ENCODE measurements around the gene POP4.
A peak's percentile ranks its signal among the peaks of the same experiment; 100 is the strongest.

The POP4 gene

GRCh38 chr19:29576761-29577648, 29.1 kb upstream of the POP4 start:
- no peak for DNase-seq (ENCODE audit: low read depth)

DNA sequence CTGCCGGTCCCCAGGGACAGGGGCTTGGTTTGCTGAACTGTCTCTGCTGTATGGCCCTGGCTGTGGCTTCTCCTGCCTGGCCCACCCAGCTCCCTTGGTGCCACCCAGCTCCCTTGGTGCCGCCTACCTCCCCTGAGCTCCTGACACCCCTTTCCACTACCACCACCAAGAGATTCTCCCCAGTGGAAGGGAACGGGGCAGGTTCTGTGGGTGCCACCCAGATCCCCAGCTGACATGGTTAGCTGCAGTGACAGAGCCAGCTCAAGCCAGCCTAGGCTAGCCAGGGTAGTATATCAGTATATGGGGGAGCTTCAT, 28.5 kb upstream of the POP4 start:
- no peak for DNase-seq (ENCODE audit: low read depth)

GRCh38 chr19:29578349-29578748, 27.7 kb upstream of the POP4 start:
- DNase-seq (ENCODE audit: low read depth) = no peak

DNA sequence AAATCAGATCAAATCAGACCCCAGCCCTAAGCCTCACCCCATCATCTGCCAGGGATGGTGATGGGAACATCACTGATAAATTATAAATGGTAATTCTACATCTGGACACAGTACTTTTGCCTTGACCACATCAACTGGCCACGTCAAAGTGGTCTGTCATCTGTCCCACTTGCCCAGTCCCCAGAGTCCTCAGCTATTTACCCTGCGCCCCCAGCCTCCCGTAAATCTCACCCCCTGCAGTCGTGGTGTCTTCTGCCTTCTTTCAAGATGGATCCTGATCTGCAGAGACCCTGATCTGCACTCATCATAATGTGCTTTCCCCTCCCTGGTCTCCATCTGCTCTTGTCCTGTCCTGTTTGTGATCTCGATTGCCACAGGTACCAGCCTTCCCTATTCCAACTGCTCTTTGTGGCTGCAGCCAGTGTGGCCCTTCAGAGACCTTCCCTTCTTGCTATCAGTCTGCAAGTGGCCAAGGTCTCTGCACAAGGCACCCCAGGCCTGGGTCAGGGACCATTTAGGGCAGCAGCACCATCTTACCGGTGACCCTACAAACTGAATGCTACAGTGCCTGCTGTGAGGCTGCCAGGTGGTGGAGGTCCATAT, 26.7 kb upstream of the POP4 start:
- DNase-seq (ENCODE audit: low read depth) = no peak

DNA sequence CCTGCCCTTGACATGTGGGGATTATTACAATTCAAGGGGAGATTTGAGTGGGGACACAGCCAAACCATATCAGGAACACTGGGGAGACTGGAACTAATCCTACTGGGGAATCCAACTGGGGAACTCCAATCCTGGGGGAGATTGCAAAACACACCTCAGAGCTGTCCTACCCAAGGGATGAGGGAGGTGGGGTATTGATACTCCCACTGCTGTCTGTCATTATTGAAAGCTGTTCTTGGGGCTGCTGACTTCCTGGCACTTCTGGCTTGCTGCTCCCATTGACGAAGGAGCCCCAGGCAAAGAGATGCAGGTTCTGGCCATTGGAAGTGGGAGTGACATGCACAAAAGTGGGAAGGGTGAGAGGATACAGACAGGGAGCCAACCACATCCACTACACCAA, 24.7 kb upstream of the POP4 start:
- DNase-seq (ENCODE audit: low read depth) = no peak

DNA sequence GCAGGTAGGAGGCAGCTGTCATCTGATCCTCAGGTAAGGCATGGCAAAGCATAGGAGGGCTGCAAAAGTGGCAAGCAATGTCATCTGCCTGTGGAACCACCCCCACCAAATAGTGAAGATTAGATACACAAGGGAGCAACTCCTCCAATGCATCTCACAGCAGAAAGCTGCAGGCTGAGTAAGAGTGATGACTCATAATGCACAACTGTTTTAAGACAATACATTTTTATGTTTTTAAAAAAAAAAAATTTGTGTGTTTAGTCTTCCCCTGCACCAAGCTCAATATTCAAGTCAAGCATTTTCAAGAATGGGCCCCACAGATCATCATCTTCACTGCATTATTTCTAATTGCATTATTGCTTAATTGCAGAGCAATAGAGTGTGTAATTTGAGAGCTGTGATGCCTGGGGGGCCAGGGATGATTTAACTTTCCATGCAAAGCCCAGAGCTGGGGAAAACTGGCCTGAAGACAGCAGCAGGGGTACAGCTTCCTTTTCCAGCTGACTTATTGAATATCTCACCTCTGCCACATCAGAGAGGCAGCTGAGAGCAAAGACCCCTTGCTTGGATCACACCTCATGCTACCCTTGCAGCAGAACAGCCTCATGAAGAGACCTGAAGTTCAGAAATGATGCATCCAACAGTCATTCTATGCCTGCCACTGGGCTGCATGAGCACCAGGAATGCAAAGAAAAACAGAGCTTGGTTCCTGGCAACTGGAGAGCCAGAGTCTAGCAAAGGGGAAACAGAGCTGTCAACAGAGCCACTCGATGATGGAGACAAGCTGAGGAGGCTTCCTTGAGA, 22.7 kb upstream of the POP4 start:
- DNase-seq (ENCODE audit: low read depth) = no peak

DNA sequence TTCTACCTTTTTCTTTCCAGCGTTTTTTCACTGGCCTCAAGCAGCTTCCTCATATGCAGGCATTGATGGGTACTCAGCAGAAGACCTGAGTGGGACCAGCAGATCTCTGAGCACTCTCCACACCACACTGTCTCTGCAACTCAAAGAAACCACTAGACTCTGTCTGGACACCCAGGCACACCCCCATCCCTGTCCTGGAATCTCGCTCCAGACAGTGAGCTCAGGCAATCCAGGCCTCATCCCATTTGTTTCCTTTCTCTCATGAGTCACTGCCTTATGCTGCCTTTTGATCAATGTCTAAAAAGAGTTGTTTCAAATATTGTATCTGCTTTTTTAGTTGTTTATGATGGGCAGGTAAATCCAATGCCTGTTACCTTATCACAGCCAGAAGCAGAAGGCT, 19.7 kb upstream of the POP4 start:
- DNase-seq (ENCODE audit: low read depth) = no peak

GRCh38 chr19:29587059-29587458, 19.0 kb upstream of the POP4 start:
- no peak for DNase-seq (ENCODE audit: low read depth)

GRCh38 chr19:29587518-29587986, 18.5 kb upstream of the POP4 start:
- peak; percentile 57 for DNase-seq (ENCODE audit: low read depth)

DNA sequence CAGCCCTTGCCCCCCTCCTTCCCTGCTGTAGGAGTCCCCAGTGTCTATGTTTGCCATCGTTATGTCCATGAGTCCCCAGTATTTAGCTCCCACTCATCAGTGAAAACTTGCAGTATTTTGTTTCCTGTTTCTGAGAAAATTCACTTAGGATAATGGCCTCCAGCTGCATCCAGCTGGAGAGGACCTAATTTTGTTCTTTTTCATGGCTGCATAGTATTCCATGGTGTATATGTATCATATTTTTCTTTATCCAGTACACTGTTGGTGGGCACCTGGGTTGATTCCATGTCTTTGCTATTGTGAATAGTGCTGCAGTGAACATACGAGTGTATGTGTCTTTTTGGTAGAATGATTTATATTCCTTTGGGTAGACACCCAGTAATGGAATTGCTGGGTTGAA, 18.0 kb upstream of the POP4 start:
- no peak for DNase-seq (ENCODE audit: low read depth)

GRCh38 chr19:29590278-29590677, 15.8 kb upstream of the POP4 start:
- no peak for DNase-seq (ENCODE audit: low read depth)

GRCh38 chr19:29591670-29592069, 14.4 kb upstream of the POP4 start:
- no peak for DNase-seq (ENCODE audit: low read depth)

GRCh38 chr19:29593869-29594268, 12.2 kb upstream of the POP4 start:
- no peak for DNase-seq (ENCODE audit: low read depth)

DNA sequence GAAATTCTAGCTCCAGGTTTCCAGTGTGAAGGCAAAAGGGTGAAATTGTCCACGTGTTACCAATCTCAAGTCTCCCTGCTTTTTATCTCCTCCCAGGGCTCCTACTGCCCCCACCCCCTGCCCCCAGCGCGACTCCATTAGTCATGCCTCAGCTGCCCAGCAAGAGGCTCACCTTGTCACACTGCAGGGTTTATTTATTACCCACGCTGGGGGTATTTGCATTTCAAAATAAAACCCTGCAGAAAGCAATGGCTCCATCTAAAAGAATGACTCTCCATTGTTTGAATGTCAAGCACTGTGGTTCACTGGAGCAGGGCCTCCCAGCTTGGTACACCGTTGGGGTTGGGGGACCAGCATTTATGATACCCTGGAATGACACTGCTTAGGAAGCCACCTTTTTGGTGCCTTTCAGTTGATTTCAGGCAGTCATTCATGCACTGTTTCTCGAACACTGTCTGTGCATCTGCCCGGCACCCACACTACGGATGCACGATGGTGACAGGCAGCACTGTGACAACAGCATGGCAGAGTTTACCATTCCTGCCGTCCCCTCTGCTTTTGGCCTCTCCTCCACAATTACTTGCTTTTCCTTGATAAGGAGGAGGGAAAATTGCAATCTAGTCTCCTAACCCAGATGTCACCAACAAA, 9.9 kb upstream of the POP4 start:
- DNase-seq (ENCODE audit: low read depth) = no peak

DNA sequence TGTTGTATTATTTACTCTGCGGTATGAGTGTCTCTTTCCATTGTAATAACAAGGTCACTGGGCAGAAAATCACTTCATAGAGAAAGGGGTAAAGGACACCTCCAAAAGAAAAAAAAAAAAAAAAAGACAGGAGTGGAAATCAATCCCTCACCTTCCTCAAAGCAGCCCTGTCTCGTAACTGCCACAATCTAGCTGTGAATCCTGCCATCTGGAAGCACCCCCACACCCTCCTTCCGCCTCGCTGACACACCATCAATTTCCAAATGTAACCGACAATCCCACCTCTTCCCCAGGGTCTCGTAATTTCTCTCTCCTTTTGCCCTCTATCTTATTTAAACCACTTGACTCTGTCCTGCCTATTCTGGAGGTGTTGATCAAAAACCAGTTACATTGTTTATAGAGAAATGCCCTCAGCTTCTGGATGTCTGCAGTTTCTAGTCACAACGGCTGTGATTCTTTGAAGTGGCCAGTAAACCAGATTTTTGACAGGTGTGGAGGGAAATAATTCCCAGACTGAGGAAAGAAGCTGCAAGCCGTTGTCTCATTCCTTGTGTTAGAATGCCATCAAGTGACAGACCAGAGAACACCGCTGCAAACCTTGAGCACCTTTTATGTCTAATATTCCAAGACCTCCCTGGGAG, 9.1 kb upstream of the POP4 start:
- DNase-seq (ENCODE audit: low read depth) = no peak

DNA sequence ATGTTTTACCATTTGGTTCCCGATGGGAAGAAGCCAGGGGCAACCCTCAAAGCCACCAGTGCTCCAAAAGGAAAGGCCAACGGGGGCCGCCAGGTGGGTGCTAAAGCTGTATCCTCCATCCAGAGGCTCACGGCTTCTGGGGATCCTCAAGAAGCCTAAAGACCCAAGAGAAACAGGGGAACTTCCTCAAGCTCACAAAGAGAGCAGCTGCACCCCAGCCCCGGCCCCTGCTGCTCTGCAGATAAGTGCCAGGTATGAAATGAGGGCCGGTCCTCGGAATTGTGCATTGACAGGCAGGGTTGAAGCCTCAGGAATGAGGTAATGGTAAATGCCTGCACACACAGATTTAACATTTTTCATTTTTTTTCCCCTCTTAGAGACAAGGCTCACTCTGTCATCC, 8.0 kb upstream of the POP4 start:
- no peak for DNase-seq (ENCODE audit: low read depth)

- no peak for DNase-seq (ENCODE audit: low read depth)
Observed at GRCh38 chr19:29598496-29598895, 7.6 kb upstream of the POP4 start.

DNA sequence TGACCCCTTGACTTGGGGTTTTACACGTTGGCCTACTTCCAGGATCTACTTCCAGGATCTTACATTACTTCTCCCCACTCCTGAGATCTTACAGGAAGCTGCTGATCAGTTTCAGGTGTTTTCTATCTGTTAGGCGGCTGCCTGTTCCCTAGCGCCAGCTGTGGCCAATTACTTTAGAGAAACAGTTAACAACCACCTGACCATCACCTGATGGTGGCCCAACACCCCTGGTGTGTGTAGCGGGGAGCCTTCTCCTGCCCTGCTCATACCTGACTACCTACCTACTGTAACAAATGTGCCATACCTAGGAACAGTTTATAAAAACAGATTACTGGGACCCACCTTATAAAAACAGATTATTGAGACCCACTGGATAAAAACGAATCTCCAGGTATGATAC, 2.8 kb upstream of the POP4 start:
- DNase-seq (ENCODE audit: low read depth) = no peak

GRCh38 chr19:29606420-29606747, 301 bp downstream of the POP4 start:
- DNase-seq (ENCODE audit: low read depth) = no peak

- DNase-seq (ENCODE audit: low read depth) = no peak
Observed at GRCh38 chr19:29609636-29610035, 3.6 kb downstream of the POP4 start.

GRCh38 chr19:29610213-29610573, 4.1 kb downstream of the POP4 start:
- DNase-seq (ENCODE audit: low read depth) = no peak

DNA sequence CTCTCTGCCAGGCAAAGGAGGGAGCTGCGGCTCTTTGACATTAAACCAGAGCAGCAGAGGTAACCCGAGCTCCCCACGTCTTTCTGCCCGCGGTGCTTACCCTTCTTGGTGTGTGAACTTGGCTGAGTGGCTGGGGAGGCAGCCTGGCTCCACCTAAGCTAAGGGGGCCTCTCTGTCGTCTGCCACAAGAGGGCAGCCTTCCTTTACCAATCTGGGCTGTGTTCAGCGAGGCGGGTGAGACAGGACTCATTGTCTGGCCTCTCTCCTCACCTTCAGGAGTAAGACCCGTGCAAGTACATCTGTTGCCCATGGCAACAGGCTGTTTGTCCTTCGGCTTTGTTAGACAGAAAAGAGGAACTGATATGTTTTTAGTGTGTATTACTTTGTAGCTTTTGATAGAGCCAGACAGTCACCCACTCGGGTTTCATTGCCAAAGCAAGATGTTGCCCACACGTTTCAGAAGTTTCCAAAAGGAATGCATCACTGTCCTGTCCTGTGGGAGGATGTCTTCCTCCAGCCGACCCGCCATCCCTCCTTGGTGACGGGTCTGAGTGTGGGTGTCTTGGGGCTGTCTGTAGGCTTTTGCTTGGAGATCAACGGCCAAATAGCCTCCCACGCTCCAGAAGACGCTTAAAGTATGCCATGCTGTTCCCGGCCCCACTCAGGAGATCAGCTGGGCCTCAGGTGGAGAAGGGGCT, 4.6 kb downstream of the POP4 start:
- DNase-seq (ENCODE audit: low read depth) = peak; percentile 63
